Lower leg skin (tissue), 4 donors: Measurements from ENCODE around the gene TLDC2. TPM values are rescaled to one million over a fixed set of nuclear protein-coding genes. Genes with fewer than 3 reads are reported as not detected.
A peak's percentile ranks its signal among the peaks of the same experiment; 100 is the strongest.

Experiments used
- DNase-seq, 2 donors: peaks; one replicate each; pipeline ENCODE4 v3.0.0-alpha.2; 2019; ENCODE audit warnings: low spot score in 2 of 2
- H3K4me3 ChIP-seq: fragments of 200-600 bp; sonication (generic); 2 replicates; pipeline ENCODE4 v1.5.1; 2017; ENCODE audit warnings: mild to moderate bottlenecking, low read depth; ENCODE audit not compliant: poor library complexity, severe bottlenecking
- CTCF ChIP-seq, 3 donors: fragments of 450-650 bp; IDR thresholded peaks; one replicate each; pipeline ENCODE4 v1.5.1; 2016; ENCODE audit warnings: antibody characterized with exemption in 3 of 3, mild to moderate bottlenecking in 3 of 3, moderate library complexity in 2 of 3
- POLR2A ChIP-seq, 2 donors: fragments of 450-650 bp; IDR thresholded peaks; one replicate each; pipeline ENCODE4 v1.6.1; 2016 to 2017; ENCODE audit warnings: antibody characterized with exemption in 2 of 2, mild to moderate bottlenecking in 1 of 2, moderate library complexity in 1 of 2
- WGBS, 2 donors: methylation state at CpG; one replicate each; pipeline ENCODE4 v1.1.5; 2018; 5-methylcytosine and 5-hydroxymethylcytosine counted together
- intact Hi-C: fragments of 100-400 bp; cut with DNase I; formaldehyde crosslinking; loops from one replicate; pipeline ENCODE4 v1.15.0; 2023; ENCODE audit warnings: low total_unique reads
- total RNA-seq, 4 donors: library from RNA; depleted of rRNA; stranded (reverse); fragments of >200 nt; gene quantifications; one replicate each; pipeline ENCODE4 v1.1.0, GENCODE V29; 2016

The TLDC2 gene
- total RNA-seq, 4 donors from 2014 or later, result 0.42 to 0.58 TPM; not detected in 2

DNA sequence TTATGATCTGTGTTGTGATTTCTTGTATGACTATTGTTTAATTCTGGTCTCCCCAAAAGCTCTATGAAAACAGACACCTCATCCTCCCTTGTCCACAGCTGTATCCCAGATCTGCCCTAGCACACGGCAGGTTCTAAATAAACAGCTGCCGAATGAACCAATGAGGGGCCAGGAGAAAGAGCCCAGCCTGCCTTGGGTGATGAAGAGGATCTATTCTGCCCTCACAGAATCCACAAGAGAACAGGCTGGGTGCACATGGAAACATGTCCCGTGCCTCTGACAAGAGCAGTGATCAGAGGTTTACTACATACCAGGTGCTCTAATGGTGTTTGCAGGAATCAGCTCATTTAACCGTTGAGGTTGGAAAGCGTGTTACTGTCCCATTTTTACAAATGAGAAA is 15.6 kb upstream of the TLDC2 start:
- no peak for DNase-seq
- whole genome bisulfite sequencing, 2 donors, result 58 to 69% methylated on average over 5 of the region's 5 CpGs
- no peak overlapping the region for H3K4me3 ChIP-seq
- TF ChIP-seq CTCF (IDR thresholded peaks at IDR 0.05) (no peak), POLR2A (IDR thresholded peaks at IDR 0.05) (no peak)
- intact Hi-C loops, result no loop called here

- intact Hi-C loops, result no loop called here
- no peak for DNase-seq
- 70% methylated on average over 14 of the region's 14 CpGs for WGBS, 2 donors
- TF ChIP-seq CTCF (IDR thresholded peaks at IDR 0.05) (no peak), POLR2A (IDR thresholded peaks at IDR 0.05) (no peak)
- no peak overlapping the region for H3K4me3 ChIP-seq
Measured at GRCh38 chr20:36860811-36861624, 14.9 kb upstream of the TLDC2 start.

- intact Hi-C loops, result no loop called here
- TF ChIP-seq POLR2A (IDR thresholded peaks at IDR 0.05) (no peak), CTCF (IDR thresholded peaks at IDR 0.05) (no peak)
- DNase-seq, result no peak
- WGBS, 2 donors, result 2 to 25% methylated on average over 7 of the region's 7 CpGs
- peak overlapping the region; percentile 7 for H3K4me3 ChIP-seq
Measured at GRCh38 chr20:36861625-36861874, 14.4 kb upstream of the TLDC2 start.

GRCh38 chr20:36861875-36862801 is 13.8 kb upstream of the TLDC2 start:
- H3K4me3 ChIP-seq, result peak overlapping the region; percentile 44
- intact Hi-C loops, result no loop called here
- TF ChIP-seq POLR2A (IDR thresholded peaks at IDR 0.05) (no peak), CTCF (IDR thresholded peaks at IDR 0.05) (no peak)
- 8 to 10% methylated on average over 29 to 31 of the region's 45 CpGs for WGBS, 2 donors
- DNase-seq, result peak; percentile 93 to 98

GRCh38 chr20:36862857-36863668 is 12.9 kb upstream of the TLDC2 start:
- TF ChIP-seq CTCF (IDR thresholded peaks at IDR 0.05) (no peak), POLR2A (IDR thresholded peaks at IDR 0.05) (no peak)
- intact Hi-C loops, result no loop called here
- DNase-seq, result no peak
- 1% methylated on average over 73 of the region's 129 CpGs; no CpG with 5 or more reads in 1 of the 2 donors for WGBS, 2 donors
- peak overlapping the region; percentile 44 for H3K4me3 ChIP-seq
